Gastroesophageal sphincter (tissue), 3 donors: ENCODE results near the gene EPHA6.

Experiments
- CTCF ChIP-seq, 4 experiments: fragments of 200-600 bp in 2 of 4; fragments of 450-650 bp in 2 of 4; sonication (generic) in 1 of 4; IDR thresholded peaks; one replicate each; pipeline ENCODE4 v1.5.1; 2017 to 2019; ENCODE audit warnings: antibody characterized with exemption in 4 of 4, mild to moderate bottlenecking in 2 of 4, moderate library complexity in 2 of 4
- POLR2A ChIP-seq, 2 donors: fragments of 450-650 bp; IDR thresholded peaks; one replicate each; pipeline ENCODE4 v1.6.1; 2017; ENCODE audit warnings: antibody characterized with exemption in 2 of 2, mild to moderate bottlenecking in 2 of 2, moderate library complexity in 1 of 2

GRCh38 chr3:97105989-97106651, 291.7 kb downstream of the EPHA6 start:
- TF ChIP-seq CTCF (IDR thresholded peaks at IDR 0.05) (no peak), POLR2A (IDR thresholded peaks at IDR 0.05) (no peak)
